C4-2B (cell line): ENCODE measurements around the gene PXN.
A peak's percentile ranks its signal among the peaks of the same experiment; 100 is the strongest.
"Not testable (repeated sequence)": the region's sequence is repeated elsewhere in the genome, so short reads cannot be mapped to it uniquely, and the experiment has no call there.

Source experiments
- H3K27ac ChIP-seq: fragments of 450-650 bp; 2 replicates; pipeline ENCODE4 v1.5.1; 2017
- CTCF ChIP-seq: fragments of 450-650 bp; conservative IDR thresholded peaks from 2 replicates; pipeline ENCODE4 v1.5.1; 2017; ENCODE audit warnings: mild to moderate bottlenecking
- ZFX ChIP-seq: fragments of 450-650 bp; IDR thresholded peaks from 2 replicates; pipeline ENCODE4 v1.6.1; 2017

PXN gene

GRCh38 chr12:120260607-120261006, 4.9 kb downstream of the PXN start:
- no peak overlapping the region for H3K27ac ChIP-seq
- TF ChIP-seq ZFX, result no peak
- TF ChIP-seq CTCF, result no peak

- H3K27ac ChIP-seq, result no peak overlapping the region
These were observed 5.9 kb downstream of the PXN start for GRCh38 chr12:120259418-120260202.

GRCh38 chr12:120258323-120258896, 7.1 kb downstream of the PXN start:
- TF ChIP-seq CTCF, result no peak
- TF ChIP-seq ZFX, result no peak
- peak overlapping the region; percentile 71; the same call in 1 of the 2 replicates for H3K27ac ChIP-seq

More at GRCh38 chr12:120259418-120260202, 5.9 kb downstream of the PXN start:
- no peak for TF ChIP-seq ZFX
- no peak for TF ChIP-seq CTCF

GRCh38 chr12:120257041-120257821, 8.3 kb downstream of the PXN start:
- peak overlapping the region; percentile 71 for H3K27ac ChIP-seq
- TF ChIP-seq ZFX (no peak), CTCF (no peak)

- no peak overlapping the region for H3K27ac ChIP-seq
- TF ChIP-seq ZFX (no peak), CTCF (no peak)
These were observed 10.7 kb downstream of the PXN start for GRCh38 chr12:120254809-120255208.

- H3K27ac ChIP-seq, result not testable (repeated sequence)
These were observed 12.2 kb downstream of the PXN start for GRCh38 chr12:120253313-120253712.

GRCh38 chr12:120252071-120252906, 13.2 kb downstream of the PXN start:
- no peak overlapping the region for H3K27ac ChIP-seq
- no peak for TF ChIP-seq CTCF
- no peak for TF ChIP-seq ZFX

GRCh38 chr12:120251364-120252070, 14.0 kb downstream of the PXN start:
- H3K27ac ChIP-seq, result not testable (repeated sequence)
